Measurements from ENCODE around the gene IGF1.

Gene IGF1
- 0 to 3.6 (median 0.11) reads per million in 18 experiments for total RNA-seq

GRCh38 chr12:102480406-102480805, at the start of gene IGF1:
TSS of gene IGF1 (minus strand) at chr12:102480563. CDS start at chr12:102480381, 182 bp downstream.
- no peak for DNase-seq

- DNase-seq = no peak
These were observed 47.7 kb upstream of the IGF1 start for GRCh38 chr12:102528111-102528510.

- DNase-seq = peak in 1 of 2 donors; percentile 16
These were observed 46.9 kb upstream of the IGF1 start for GRCh38 chr12:102527171-102527720.

GRCh38 chr12:102526656-102527055, 46.3 kb upstream of the IGF1 start:
- DNase-seq = no peak

- DNase-seq = no peak
These were observed 42.4 kb upstream of the IGF1 start for GRCh38 chr12:102522768-102523167.

- no peak for DNase-seq
These were observed 41.4 kb upstream of the IGF1 start for GRCh38 chr12:102521662-102522277.

GRCh38 chr12:102518871-102519270, 38.5 kb upstream of the IGF1 start:
- DNase-seq = no peak

- no peak for DNase-seq
These were observed 34.3 kb upstream of the IGF1 start for GRCh38 chr12:102514696-102515095.

- no peak for DNase-seq
These were observed 33.4 kb upstream of the IGF1 start for GRCh38 chr12:102513739-102514138.

- DNase-seq = no peak
These were observed 32.9 kb upstream of the IGF1 start for GRCh38 chr12:102513272-102513671.

- DNase-seq = peak in 1 of 2 donors; percentile 8
These were observed 32.2 kb upstream of the IGF1 start for GRCh38 chr12:102512523-102512922.

- DNase-seq = no peak
These were observed 31.2 kb upstream of the IGF1 start for GRCh38 chr12:102511575-102511974.

GRCh38 chr12:102510463-102510862, 30.1 kb upstream of the IGF1 start:
- no peak for DNase-seq

GRCh38 chr12:102510031-102510430, 29.7 kb upstream of the IGF1 start:
- no peak for DNase-seq

GRCh38 chr12:102509123-102509626, 28.8 kb upstream of the IGF1 start:
- no peak for DNase-seq

GRCh38 chr12:102508052-102508451, 27.7 kb upstream of the IGF1 start:
- DNase-seq = no peak

GRCh38 chr12:102507301-102507700, 26.9 kb upstream of the IGF1 start:
- peak; percentile 33 to 54 for DNase-seq

GRCh38 chr12:102504871-102505270, 24.5 kb upstream of the IGF1 start:
- DNase-seq = peak; percentile 75 to 76

GRCh38 chr12:102504280-102504679, 23.9 kb upstream of the IGF1 start:
- DNase-seq = peak; percentile 84 to 89

- DNase-seq = no peak
These were observed 23.5 kb upstream of the IGF1 start for GRCh38 chr12:102503831-102504230.

- DNase-seq = peak; percentile 75 to 80
These were observed 22.8 kb upstream of the IGF1 start for GRCh38 chr12:102503056-102503681.

- no peak for DNase-seq
These were observed 21.4 kb upstream of the IGF1 start for GRCh38 chr12:102501773-102502172.

- DNase-seq = peak; percentile 76
These were observed 18.1 kb upstream of the IGF1 start for GRCh38 chr12:102498471-102498870.

GRCh38 chr12:102497743-102498142, 17.4 kb upstream of the IGF1 start:
- no peak for DNase-seq
